GM19395 (cell line): ENCODE data around the gene IKZF3.
A peak's percentile ranks its signal among the peaks of the same experiment; 100 is the strongest.

Experiments used
- ATAC-seq: cut with Tn5 transposase; IDR thresholded peaks from one replicate; pipeline ENCODE4 v1.9.1; 2021; ENCODE audit warnings: mild to moderate bottlenecking, moderate library complexity; ENCODE audit not compliant: unreplicated experiment

The IKZF3 gene

DNA sequence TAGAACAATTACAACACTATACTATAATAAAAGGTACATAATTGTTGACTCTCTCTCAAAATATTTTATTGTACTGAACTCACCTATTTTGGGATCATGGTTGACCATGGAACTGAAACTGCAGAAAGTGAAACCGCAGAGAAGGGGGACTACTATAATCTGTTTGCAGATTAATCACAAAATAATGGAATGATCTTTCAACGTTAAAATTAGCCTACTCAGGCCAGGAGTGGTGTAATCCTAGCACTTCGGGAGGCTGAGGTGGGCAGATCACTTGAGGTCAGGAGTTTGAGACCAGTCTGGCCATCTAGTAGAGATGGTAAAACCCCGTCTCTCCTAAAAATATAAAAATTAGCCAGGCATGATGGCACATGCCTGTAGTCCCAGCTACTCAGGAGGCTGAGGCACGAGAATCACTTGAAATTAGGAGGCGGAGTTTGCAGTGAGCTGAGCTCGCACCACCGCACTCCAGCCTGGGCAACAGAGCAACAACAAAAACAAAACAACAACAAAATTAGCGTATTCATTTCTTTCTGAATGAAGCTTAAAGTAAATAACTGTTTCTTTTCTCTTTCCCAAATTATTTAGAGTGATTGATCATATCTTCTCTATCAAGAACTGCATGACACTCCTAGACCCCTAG lies 45.6 kb downstream of the IKZF3 start:
- ATAC-seq: no peak

DNA sequence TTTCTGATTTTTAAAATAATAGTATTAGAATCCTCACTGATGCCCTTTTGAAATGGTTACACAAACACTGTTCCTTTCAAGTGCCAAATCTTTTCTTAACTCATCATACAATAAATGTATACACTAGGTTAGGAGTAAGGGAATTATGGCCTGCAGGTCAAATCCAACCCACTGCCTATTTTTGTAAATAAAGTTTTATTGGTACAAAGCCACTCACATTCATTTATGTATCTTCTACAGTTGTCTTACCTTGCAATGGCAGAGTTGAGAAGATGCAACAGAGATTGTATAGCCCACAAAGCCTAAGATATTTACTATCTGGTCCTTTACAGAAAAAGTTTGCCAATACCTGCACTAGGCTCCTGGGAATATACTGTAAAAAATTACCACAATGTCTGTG lies 47.8 kb downstream of the IKZF3 start:
- ATAC-seq: no peak

DNA sequence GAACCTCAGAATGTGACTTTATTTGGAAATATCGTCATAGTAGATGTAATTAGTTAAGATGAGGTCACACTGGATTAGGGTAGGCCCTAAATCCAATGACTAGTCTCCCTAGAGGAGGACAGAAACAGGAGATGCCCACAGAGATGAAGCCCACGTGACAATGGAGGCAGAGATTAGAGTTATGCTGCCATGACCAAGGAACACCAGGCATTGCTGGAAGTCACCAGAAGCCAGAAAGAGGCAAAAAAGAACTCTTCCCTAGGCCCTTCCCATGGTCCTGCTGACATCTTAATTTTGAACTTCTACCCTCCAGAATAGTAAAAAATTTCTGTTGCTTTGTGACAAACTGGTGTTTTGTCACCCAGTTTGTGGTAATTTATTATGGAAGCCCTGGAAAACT lies 49.6 kb downstream of the IKZF3 start:
- ATAC-seq: no peak

GRCh38 chr17:39813631-39814030 lies 50.5 kb downstream of the IKZF3 start:
- ATAC-seq: no peak

DNA sequence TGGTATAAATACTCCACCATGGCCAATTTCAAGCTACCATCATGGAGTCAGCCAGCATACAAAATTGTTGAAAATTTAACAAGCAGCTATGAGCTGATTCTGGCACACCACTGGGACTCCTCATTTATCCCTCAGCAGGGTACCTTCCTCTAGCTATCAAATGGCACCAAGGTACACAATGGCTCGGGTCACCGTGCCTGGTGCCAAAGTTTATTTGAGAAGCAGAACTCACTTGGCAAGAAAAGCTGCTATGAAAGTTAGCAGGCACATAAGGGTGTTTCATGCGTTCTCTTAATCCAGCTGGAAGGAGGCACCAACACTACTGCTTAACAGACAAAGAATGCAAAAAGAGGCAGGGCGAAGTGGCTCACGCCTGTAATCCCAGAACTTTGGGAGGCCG lies 51.6 kb downstream of the IKZF3 start:
- no peak for ATAC-seq

GRCh38 chr17:39810939-39811728 lies 53.0 kb downstream of the IKZF3 start:
- no peak for ATAC-seq

DNA sequence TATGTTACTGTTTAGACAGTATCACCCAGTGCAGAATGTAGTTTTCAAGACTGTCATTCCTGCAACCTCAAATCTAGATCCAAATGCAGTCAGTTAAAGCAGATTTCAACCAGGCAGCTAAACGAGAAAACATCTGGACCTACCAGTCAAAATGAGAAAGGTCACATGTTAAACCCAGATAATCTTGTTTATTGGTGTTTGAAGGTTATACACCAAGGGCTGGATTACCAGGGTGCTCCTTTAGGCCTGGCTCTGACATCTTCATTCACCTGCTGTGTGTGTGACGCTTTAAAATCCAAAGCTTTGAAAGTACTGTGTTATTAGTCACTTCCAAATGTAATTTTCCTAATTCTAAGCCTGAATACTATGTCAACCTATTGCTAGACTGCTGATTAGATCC lies 54.9 kb downstream of the IKZF3 start:
- ATAC-seq: no peak

DNA sequence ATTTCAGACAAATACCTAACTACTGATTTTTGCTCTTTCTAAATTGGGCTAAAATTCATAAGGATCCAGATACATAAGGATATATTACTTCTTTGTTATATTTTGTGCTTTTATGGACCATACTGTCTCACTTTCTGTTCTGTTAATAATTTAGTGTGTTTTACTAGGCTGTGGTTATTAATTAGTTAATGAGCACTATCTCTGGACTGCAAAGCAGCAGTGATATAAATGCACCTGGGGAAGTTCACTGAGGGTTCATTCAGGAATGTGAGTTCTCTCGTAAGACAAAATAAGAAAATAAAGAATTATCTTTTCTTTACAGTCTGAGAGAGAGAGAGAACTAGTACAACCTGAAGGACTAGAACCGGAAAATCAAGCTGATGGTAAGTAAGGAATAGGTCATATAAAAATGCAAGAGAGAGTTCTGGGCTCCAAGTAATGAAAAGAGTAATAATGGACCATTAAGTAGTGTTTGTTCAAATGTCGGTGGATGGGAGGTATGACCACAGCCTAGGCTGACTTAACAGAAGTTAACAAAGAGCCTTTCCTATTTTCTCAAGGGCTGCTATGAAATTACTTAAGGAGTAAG lies 55.6 kb downstream of the IKZF3 start:
- ATAC-seq: no peak

GRCh38 chr17:39804839-39805238 lies 59.3 kb downstream of the IKZF3 start:
- no peak for ATAC-seq

DNA sequence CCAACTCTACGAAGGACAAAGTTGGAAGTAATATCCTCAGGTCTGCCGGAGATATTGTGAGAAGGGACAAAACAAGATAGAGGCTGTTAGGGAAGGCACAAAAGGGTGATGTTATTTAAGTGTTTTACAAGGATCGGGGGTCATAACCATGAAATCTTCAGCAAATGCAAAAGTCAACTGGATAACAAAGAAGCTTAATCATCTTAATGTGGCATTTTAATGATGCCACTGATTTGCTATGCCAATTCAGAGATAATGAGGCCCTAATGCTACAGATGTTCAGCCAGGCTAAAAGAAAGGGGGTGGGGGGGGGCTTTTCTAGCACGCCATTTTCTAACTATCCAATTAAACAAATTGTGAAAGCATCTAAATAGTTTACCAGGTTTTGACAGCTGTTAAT lies 63.1 kb downstream of the IKZF3 start:
- ATAC-seq: no peak

DNA sequence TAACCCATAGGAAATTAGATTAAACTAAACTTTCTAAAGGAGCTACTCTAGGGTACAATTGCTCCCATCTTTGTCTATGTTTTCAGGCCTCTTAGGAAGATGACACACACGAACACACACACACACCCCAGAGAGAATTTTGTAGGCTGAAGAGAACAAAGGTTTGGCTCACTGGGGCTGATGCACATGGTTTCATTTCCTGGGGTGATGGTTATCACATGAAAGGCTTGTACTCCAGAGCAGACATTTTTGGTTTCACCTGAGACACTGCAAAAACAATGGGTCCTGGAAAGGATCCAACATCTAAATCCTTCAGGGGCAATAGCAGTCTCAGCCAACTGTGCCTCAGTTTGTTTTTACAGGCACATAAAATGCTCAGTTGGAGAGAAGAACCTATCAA lies 63.6 kb downstream of the IKZF3 start:
- no peak for ATAC-seq

- no peak for ATAC-seq
Observed at GRCh38 chr17:39799395-39799794, 64.7 kb downstream of the IKZF3 start.

- ATAC-seq: peak; percentile 91
Observed at GRCh38 chr17:39794249-39794970, 69.7 kb downstream of the IKZF3 start.

GRCh38 chr17:39793301-39793872 lies 70.7 kb downstream of the IKZF3 start:
- ATAC-seq: no peak

GRCh38 chr17:39792526-39793221 lies 71.4 kb downstream of the IKZF3 start:
- ATAC-seq: no peak

DNA sequence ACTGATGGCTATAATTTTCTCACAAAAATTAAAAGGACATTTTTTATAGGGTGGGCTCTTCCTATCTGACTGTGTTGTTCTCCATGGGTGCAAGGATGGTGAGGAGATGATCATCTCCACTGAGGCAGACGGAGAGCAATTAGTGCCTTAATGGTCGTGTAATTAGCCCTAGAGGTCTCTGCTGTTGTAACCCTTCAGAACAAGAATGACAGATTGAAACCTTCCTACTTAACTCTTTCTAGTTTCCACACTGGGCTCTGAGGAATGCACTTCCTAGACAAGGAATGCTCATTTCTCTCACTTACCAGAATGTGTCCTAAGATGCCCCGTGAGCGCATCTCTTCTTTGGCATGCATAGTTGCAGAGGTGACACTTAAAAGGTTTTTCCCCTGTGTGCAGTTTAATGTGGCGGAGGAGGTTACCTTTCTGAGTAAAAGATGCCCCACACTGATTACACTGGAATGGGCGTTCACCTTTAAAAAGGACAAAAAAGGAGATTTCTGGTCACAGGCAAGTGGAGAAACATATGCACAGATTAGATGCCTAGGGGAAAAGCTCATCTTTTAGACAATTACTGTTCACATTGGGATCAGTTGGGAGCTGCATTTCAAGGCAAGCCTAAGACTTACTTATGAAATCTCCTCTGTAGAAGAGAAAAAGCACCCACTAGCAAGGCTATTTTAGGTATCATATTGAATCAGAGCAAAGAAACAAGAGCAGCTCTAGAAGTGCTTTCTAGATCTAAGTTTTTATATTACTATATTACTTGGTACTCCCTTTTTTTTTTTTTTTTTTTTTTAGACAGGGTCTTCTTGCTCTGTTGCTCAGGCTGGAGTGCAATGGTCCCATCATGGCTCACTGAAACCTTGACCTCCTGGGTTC lies 72.8 kb downstream of the IKZF3 start:
- no peak for ATAC-seq

DNA sequence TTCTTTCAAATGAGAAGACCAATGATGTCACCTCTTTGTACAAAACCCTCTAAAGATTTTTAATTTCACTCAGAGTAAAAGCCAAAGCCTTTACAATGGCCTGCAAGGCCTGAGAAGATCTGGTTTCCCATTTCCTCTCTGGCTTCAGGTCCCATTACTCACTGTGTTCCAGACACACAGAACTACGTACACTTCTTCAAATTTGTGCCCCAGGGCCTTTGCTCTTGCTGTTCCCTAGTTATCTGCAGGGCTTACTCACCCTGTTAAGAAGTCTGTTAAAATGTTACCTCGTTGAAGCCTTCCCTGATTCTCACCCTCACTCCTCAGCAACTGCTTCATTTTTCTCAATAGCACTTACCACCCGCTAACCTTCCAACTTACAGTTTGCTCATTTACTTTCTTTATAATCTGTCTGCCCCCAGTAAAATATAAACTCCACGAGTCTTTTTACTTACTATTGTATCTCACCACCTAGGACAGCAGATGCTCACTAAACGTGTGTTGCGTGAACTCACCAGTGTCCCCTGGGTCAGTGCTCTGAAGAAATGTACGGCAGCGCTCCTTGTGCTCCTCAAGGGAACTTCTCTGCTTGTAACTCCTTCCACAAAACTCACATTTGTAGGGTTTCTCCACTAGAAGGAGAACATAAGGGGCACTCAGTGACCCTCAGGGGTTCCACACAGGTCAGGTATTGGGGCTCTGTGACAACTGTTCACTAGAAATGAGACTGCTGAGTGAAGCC lies 76.2 kb downstream of the IKZF3 start:
- no peak for ATAC-seq

GRCh38 chr17:39787041-39787440 lies 77.1 kb downstream of the IKZF3 start:
- ATAC-seq: no peak

- no peak for ATAC-seq
Observed at GRCh38 chr17:39782980-39783379, 81.1 kb downstream of the IKZF3 start.
